HepG2 (cell line): ENCODE measurements around the gene LARP1B. TPM values are rescaled to one million over a fixed set of nuclear protein-coding genes. Genes with fewer than 3 reads are reported as not detected.

ENCODE experiments used
- ATAC-seq: fragments of 200-7000 bp; cut with Tn5 transposase; 3 replicates; pipeline ENCODE4 v1.9.1; 2020; ENCODE audit warnings: mild to moderate bottlenecking, moderate library complexity
- BruUV-seq: library from RNA; stranded (reverse); fragments of 400-500 nt; replicated peaks from 2 replicates; lab custom pipeline; 2021; lab: Mats Ljungman, UMichigan
- CTCF ChIA-PET: fragments of 300-600 bp; formaldehyde crosslinking; extraction: SDS; loops from one replicate; lab custom pipeline; 2021; ENCODE audit warnings: low total read pairs, inconsistent platforms, low intra/inter-chr PET ratio; lab: Yijun Ruan, JAX
- POLR2A ChIA-PET: fragments of 350-600 bp; sonication (Branson Sonifier 250); formaldehyde crosslinking; loops from one replicate; lab custom pipeline; 2020; ENCODE audit warnings: antibody characterized with exemption, inconsistent platforms; lab: Yijun Ruan, JAX
- DNase-seq: peaks from one replicate; pipeline ENCODE4 v3.0.0-alpha.2; 2015; ENCODE audit warnings: low spot score
- FAIRE-seq: peaks from 3 replicates; lab custom pipeline; 2011; peaks lifted over from hg19 to GRCh38; lab: Jason Lieb, UNC
- H2AFZ ChIP-seq: one replicate; pipeline ENCODE4 v1.6.1; 2011; ENCODE audit warnings: low read length, inconsistent platforms
- H3K27ac ChIP-seq: fragments of 300-600 bp; 3 replicates; pipeline ENCODE4 v1.8.0; 2011; ENCODE audit warnings: mixed run types, mild to moderate bottlenecking, mixed read lengths, low read length, inconsistent platforms; ENCODE audit not compliant: insufficient read depth; ENCODE audit errors: extremely low read length
- H3K27me3 ChIP-seq, 2 experiments: fragments of 200-600 bp in 1 of 2; 2 replicates in 1 of 2; 3 replicates in 1 of 2; pipeline versions ENCODE4 v1.6.0 to v1.8.0; 2011; ENCODE audit warnings: low read length in 2 of 2, mild to moderate bottlenecking in 2 of 2, moderate library complexity in 2 of 2, inconsistent platforms in 1 of 2; ENCODE audit not compliant: insufficient read depth in 2 of 2, control insufficient read depth in 1 of 2
- H3K36me3 ChIP-seq, 2 experiments: fragments of 200-600 bp in 1 of 2; replicated peaks in 1 of 2; 2 replicates in 1 of 2; 3 replicates in 1 of 2; pipeline versions ENCODE4 v1.5.1 to v1.8.0; 2011; ENCODE audit warnings: low read length in 2 of 2, inconsistent platforms in 1 of 2; ENCODE audit not compliant: insufficient read depth in 2 of 2, control insufficient read depth in 1 of 2
- H3K4me1 ChIP-seq: 2 replicates; pipeline ENCODE4 v1.5.1; 2012; ENCODE audit warnings: low read length, inconsistent platforms; ENCODE audit not compliant: insufficient read depth
- H3K4me2 ChIP-seq: 2 replicates; pipeline ENCODE4 v1.6.0; 2011; ENCODE audit warnings: low read depth, low read length, inconsistent platforms
- H3K4me3 ChIP-seq, 3 experiments: fragments of 200-600 bp in 1 of 3; sonication (generic), shearing (Covaris generic) in 1 of 3; replicated peaks in 1 of 3; 2 replicates each; pipeline ENCODE4 v1.5.1; 2011 to 2016; ENCODE audit warnings: low read length in 3 of 3, inconsistent platforms in 2 of 3, low read depth in 2 of 3, mild to moderate bottlenecking in 2 of 3, control low read depth in 1 of 3, mixed read lengths in 1 of 3; ENCODE audit not compliant: insufficient read depth in 1 of 3
- H3K79me2 ChIP-seq: one replicate; pipeline ENCODE4 v1.6.1; 2011; ENCODE audit warnings: low read length, inconsistent platforms; ENCODE audit not compliant: insufficient read depth
- H3K9ac ChIP-seq: 2 replicates; pipeline ENCODE4 v1.6.0; 2011; ENCODE audit warnings: mild to moderate bottlenecking, low read depth, low read length, inconsistent platforms; ENCODE audit not compliant: insufficient read depth
- H3K9me3 ChIP-seq: 2 replicates; pipeline ENCODE4 v1.5.1; 2012; ENCODE audit warnings: mild to moderate bottlenecking, low read length
- H4K20me1 ChIP-seq: 2 replicates; pipeline ENCODE4 v1.6.0; 2011; ENCODE audit warnings: inconsistent platforms, mild to moderate bottlenecking, low read length, moderate library complexity; ENCODE audit not compliant: insufficient read depth
- HNF4A ChIP-seq: sonication (generic); formaldehyde crosslinking; IDR thresholded peaks from 2 replicates; pipeline ENCODE4 v1.4.0; 2020; ENCODE audit warnings: missing genetic modification reagents
- JARID2 ChIP-seq: sonication (generic); formaldehyde crosslinking; IDR thresholded peaks from 2 replicates; pipeline ENCODE4 v1.8.1; 2023; ENCODE audit warnings: missing genetic modification reagents, inconsistent platforms; ENCODE audit not compliant: insufficient replicate concordance
- TCF7 ChIP-seq: sonication (generic); IDR thresholded peaks from 2 replicates; pipeline ENCODE4 v1.6.1; 2016; ENCODE audit warnings: antibody characterized with exemption, low read depth
- ZFP36 ChIP-seq: fragments of 150-350 bp; IDR thresholded peaks from 2 replicates; pipeline ENCODE4 v1.6.1; 2018; ENCODE audit warnings: borderline replicate concordance, low read length, low read depth; ENCODE audit not compliant: partially characterized antibody
- ZNF24 ChIP-seq: fragments of 450-650 bp; IDR thresholded peaks from 2 replicates; pipeline ENCODE4 v1.6.1; 2017; ENCODE audit warnings: antibody characterized with exemption, mild to moderate bottlenecking
- ZNF34 ChIP-seq: sonication (generic); formaldehyde crosslinking; IDR thresholded peaks from 2 replicates; pipeline ENCODE4 v1.4.0; 2020; ENCODE audit warnings: mild to moderate bottlenecking, missing genetic modification reagents, borderline replicate concordance
- ZNF547 ChIP-seq: sonication (generic); formaldehyde crosslinking; IDR thresholded peaks from 2 replicates; pipeline ENCODE4 v1.5.1; 2020; ENCODE audit warnings: mild to moderate bottlenecking, missing genetic modification reagents
- ZNF574 ChIP-seq: sonication (generic); formaldehyde crosslinking; IDR thresholded peaks from 2 replicates; pipeline ENCODE4 v1.4.0; 2020; ENCODE audit warnings: missing genetic modification reagents
- ZNF724P ChIP-seq: sonication (generic); formaldehyde crosslinking; IDR thresholded peaks from 2 replicates; pipeline ENCODE4 v1.8.0; 2022; ENCODE audit warnings: missing genetic modification reagents, borderline replicate concordance
- ZNF75D ChIP-seq: sonication (generic); formaldehyde crosslinking; IDR thresholded peaks from 2 replicates; pipeline ENCODE4 v1.8.1; 2023; ENCODE audit warnings: missing genetic modification reagents, mild to moderate bottlenecking, borderline replicate concordance
- ZNF782 ChIP-seq: sonication (generic); formaldehyde crosslinking; IDR thresholded peaks from 2 replicates; pipeline ENCODE4 v1.4.0; 2020; ENCODE audit warnings: missing genetic modification reagents, mild to moderate bottlenecking, borderline replicate concordance
- WGBS: methylation state at CpG from one replicate; pipeline ENCODE4 v1.1.6; 2017; ENCODE audit warnings: low lambda C conversion rate; 5-methylcytosine and 5-hydroxymethylcytosine counted together
- in situ Hi-C: cut with HindIII; loops from 2 replicates; pipeline ENCODE4 v1.10.0; 2017; ENCODE audit warnings: low pct_unique_long_range_greater_than_20kb; ENCODE audit not compliant: extremely low pct_ligation_motif_present
- intact Hi-C: fragments of 100-400 bp; cut with micrococcal nuclease; formaldehyde crosslinking; loops from one replicate; pipeline ENCODE4 v1.10.0; 2022; ENCODE audit not compliant: unreplicated experiment
- polyA plus RNA-seq, 8 experiments: library from polyadenylated mRNA; depleted of rRNA in 3 of 8; stranded (reverse) in 7 of 8; unstranded in 1 of 8; fragments of >200 nt; fragmentation: Illumina TruSeq in 4 of 8; extraction: Trizol in 4 of 8; gene quantifications; 2 replicates each; pipeline versions ENCODE4 v1.2.1 to v1.2.3, GENCODE V29; 2011 to 2016; ENCODE audit warnings: low read depth in 4 of 8, missing spikeins in 1 of 8, mixed read lengths in 1 of 8; ENCODE audit not compliant: insufficient read depth in 1 of 8
- total RNA-seq, 5 experiments: library from RNA; depleted of rRNA; stranded (reverse); fragments of >200 nt; fragmentation: Illumina TruSeq; extraction: Trizol; gene quantifications; 2 replicates each; pipeline ENCODE4 v1.2.3, GENCODE V29; 2016; ENCODE audit warnings: low read depth in 1 of 5

Gene LARP1B
- total and polyA plus RNA-seq, 2 of the 13 experiments (the other 11 are each of a cell fraction or from before 2014, with no cell fraction given), result 19.2 to 52.7 TPM

- peak; percentile 48; the same call in 1 of the 2 replicates for TF ChIP-seq ZNF724P (CRISPR knock-in tag)
- TF ChIP-seq ZNF75D (CRISPR knock-in tag), result no peak
- peak; percentile 92 for TF ChIP-seq ZFP36
Observed at GRCh38 chr4:128249787-128250668, 188.9 kb downstream of the LARP1B start (continued).

- Histone ChIP-seq H3K9me3 (no peaks in the 10 kb centered on the region), H3K27me3 (no peaks in the 10 kb centered on the region; a peak in 2 of 5 replicates), H2AFZ (no peak overlapping the region), H3K9ac (no peak overlapping the region), H4K20me1 (no peaks in the 10 kb centered on the region), H3K36me3 (no peaks in the 10 kb centered on the region), H3K79me2 (no peaks in the 10 kb centered on the region), H3K27ac (no peak overlapping the region), H3K4me2 (no peak overlapping the region), H3K4me3 (no peak overlapping the region), H3K4me1 (no peaks in the 10 kb centered on the region)
- ChIA-PET CTCF (no interaction called here), POLR2A (no interaction called here)
- BruUV-seq, result no TSS peak
- ATAC-seq (no peak), DNase-seq (no peak), FAIRE-seq (no peak)
- intact Hi-C loops (no loop called here), in situ Hi-C loops (no loop called here)
- 2% methylated on average over 3 of the region's 3 CpGs for WGBS
- no peak for TF ChIP-seq TCF7
- TF ChIP-seq JARID2 (CRISPR knock-in tag), result no peak
- no peak for TF ChIP-seq ZNF34 (CRISPR knock-in tag)
- no peak for TF ChIP-seq ZNF24
- TF ChIP-seq ZNF782 (CRISPR knock-in tag), result no peak
- no peak for TF ChIP-seq HNF4A
- TF ChIP-seq ZNF547 (CRISPR knock-in tag), result no peak
- no peak for TF ChIP-seq ZNF574
Observed at GRCh38 chr4:128255906-128256305, 194.8 kb downstream of the LARP1B start.
